GM19395 (cell line): ENCODE measurements around the gene CD300A.

ENCODE experiments used
- ATAC-seq: cut with Tn5 transposase; IDR thresholded peaks from one replicate; pipeline ENCODE4 v1.9.1; 2021; ENCODE audit warnings: mild to moderate bottlenecking, moderate library complexity; ENCODE audit not compliant: unreplicated experiment

Gene CD300A

DNA sequence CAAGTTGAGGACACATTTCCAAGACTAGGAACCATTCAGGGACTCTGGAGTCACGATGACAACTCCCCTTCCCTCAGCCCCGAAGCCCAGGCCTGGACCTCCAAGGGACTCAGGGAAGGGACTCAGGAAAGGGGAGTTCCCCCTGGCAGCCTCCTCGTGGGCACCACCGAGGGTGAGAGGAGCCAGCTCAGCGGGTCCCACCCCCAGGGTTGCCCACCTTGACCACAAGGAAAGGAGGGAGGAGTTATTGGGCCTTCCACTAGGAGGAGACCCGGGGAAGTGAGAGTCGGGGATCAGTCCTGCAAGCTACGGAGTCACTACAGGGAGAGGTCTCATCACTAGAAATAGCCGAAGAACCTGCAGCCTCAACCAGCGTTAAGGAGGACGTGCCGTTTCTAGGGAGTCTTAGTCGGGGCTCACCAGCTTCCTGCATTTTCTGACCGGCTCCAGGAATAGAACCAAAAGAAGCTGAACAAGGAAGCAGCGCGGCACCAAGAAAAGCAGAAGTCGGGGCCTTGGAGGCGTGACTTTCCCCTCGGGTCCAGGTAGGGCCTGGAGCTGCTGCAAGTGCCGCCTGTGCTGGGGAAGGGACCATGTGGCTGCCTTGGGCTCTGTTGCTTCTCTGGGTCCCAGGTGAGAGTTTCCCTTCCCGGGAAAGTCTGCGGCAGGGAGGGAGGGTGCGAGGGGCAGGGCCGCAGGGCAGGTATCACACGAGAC is at the start of gene CD300A:
Gene CD300A, plus strand, starts transcription at position 524 of the 717 bp plus-strand sequence. Its CDS starts 70 bp downstream, at position 594.
- ATAC-seq: no peak

DNA sequence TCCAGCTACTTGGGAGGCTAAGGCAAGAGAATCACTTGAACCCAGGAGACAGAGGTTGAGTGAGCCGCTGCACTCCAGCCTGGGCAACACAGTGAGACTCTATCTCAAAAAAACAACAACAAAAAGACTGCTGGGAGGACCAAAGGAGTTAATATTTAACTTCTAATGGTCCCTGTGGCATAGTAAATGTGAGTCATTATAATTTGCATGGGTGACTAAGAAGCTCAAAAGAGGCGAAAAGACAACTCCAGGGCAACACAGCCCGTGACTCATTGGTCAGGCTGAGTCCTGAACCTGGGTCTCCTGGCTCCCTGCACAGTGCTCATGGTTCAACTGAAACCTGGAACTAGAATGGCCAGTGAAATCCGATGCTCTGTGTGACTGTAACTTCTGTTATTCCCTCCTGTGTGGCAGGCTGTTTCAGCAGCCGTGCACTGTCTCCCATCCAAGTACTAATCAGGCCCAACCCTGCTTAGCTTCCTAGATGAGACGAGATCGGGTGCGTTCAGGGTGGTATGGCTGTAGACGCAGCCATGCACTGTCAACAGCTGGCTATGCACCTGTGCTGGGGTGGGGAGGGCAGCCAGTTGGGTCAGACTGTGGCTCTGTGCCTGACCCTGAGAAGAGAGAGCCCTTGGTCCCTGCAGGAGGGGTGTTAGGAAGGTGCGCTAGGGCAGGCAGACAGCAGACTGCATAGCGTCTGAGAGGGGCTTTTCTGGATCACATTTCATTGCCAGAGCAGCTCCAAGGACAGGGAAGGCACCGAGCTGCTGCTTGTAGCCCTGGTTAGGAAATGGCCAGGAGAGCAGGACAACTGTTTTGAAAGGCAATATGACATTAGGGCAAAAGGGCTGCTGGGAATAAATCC is 49.0 kb upstream of the CD300A start:
- ATAC-seq: peak; percentile 71

- ATAC-seq: no peak
These were observed 46.5 kb upstream of the CD300A start for GRCh38 chr17:74419928-74420411.

GRCh38 chr17:74424117-74424516 is 42.3 kb upstream of the CD300A start:
- ATAC-seq: no peak

GRCh38 chr17:74424657-74425056 is 41.8 kb upstream of the CD300A start:
- ATAC-seq: no peak

DNA sequence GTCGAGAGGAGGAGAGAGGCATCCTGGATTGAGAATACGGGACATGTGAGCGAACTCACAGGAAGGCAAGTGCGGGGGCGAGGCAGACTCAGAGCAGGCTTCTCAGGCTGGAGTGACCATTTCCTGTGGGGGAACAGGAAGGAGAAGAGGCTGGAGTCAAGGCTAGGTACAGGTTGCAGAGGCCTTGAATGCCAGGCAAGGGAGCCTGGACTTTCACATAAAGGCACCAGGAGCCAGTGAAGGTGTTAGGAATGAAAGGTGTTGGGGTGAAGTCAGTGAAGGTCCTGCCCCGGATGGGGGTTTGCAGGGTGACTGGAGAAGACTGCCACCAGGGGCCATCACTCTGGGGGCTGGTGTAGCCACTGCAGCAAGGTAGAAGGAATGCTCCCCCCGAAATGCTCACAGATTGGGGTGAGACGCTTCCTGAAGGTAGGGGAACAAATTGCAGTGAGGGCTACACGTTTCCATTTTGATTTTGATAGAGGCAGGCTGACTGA is 39.8 kb upstream of the CD300A start:
- ATAC-seq: no peak

DNA sequence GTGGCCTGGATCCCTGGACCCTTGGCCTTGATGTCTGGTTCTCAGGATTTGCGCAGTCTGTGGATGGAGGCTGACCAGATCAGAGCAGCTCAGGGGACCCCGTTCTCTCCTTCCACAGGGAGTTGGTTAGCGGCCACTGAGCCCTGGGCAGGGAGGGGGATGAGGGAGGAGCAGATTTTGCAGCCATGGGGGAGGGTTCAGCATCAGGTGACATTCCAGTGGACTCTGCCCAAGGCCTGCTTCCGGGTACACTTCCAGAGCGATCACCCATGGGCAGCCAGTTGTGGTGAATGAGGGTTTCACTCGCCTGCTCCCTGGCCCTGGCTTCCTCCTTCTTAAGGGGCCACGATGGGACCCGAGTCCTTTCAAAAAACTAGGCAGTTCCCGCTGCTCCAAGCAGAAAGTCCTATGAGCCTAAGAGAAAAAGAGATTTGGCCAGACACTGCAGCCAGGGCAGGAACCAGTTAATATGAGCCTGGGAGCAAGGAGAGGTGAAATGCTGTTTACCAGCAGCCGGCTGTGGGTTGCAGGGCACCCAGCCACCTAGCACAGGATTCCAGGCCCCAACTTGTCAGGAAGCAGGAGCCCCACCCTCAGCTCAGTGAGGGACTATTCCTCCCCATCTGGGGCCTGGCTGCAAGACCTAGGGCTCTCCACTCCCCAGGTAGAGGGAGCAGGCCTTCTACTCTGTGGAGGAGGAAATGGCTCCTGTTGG is 39.2 kb upstream of the CD300A start:
- ATAC-seq: no peak

GRCh38 chr17:74427763-74428153 is 38.7 kb upstream of the CD300A start:
- no peak for ATAC-seq

- ATAC-seq: peak; percentile 31
These were observed 36.6 kb upstream of the CD300A start for GRCh38 chr17:74429604-74430384.

DNA sequence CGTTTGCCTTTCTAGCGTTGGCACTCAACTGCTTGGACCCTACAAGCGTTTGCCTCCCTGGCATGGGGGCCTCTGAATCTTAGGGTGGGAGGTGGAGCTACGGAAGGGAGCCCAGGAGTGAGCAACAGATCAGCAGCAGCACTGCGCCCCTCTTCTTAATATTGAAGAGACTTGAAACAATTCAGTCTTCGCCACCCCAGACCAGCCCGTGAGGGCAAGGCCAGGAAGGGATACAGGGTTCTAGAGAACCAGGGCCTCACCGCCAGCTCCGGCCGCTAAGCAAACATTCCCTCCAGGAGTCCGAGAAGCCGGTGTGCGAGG is 36.1 kb upstream of the CD300A start:
- ATAC-seq: peak; percentile 24

- peak; percentile 50 for ATAC-seq
These were observed 35.5 kb upstream of the CD300A start for GRCh38 chr17:74430706-74431567.

DNA sequence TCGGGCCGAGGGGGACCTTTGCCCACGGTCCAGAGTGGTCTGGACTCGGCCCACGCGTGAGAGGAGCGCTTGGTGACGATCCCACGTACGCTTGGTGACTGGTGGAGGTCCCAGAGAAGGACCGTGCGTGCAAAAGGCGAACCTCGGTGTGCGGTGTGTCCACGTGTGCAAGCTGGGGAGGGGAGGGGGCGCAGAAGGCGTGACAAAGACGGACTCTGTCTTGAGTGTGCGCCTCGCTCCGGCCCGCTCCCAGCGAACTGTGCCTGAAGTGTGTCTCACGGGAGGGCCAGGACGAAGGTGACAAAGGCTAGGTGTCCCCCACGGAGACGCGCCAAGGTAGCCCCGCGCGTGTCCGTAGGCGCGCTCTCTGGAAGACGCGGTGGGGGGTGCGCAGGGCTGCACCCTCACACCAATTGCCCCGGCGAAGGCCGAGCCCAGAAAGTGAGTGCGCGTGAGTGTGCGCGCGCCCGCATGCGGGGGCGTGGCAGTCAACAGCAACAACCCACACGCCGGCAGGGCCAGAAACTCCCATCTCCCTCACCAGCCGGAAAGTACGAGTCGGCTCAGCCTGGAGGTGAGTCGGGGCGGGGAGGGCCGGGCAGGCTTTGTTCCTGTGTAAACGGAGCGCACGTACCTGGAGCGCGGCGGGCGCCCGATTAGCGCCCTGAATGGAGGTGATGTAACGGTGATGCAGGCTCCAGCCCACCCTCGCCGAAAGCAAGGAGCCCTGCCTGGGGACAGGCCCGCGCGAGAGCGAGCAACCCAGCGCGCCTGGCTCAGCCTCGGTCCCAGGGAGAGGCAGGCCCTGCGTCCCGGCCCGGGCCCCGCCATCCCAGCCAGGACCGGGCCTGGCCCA is 34.6 kb upstream of the CD300A start, which contains the start of gene GPRC5C:
Gene GPRC5C, plus strand, starts transcription at position 521 of the 856 bp plus-strand sequence. CDS start 7,689 bp downstream, outside the sequence.
- ATAC-seq: peak; percentile 42

DNA sequence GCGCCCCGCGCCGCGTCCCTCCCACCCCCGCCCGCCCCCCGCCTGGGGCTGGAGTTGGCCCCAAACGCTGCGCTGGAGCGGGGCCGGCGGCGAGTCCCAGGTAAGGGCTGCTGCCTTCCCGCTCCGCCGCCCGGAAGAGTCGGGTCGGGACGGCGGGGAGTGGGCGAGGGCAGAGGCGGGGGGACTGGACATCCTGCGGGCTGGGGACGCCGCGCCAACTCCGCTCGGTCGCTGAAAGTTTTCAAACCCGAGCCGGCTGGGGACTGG is 34.1 kb upstream of the CD300A start:
- ATAC-seq: no peak

- ATAC-seq: no peak
These were observed 33.6 kb upstream of the CD300A start for GRCh38 chr17:74432766-74433391.

DNA sequence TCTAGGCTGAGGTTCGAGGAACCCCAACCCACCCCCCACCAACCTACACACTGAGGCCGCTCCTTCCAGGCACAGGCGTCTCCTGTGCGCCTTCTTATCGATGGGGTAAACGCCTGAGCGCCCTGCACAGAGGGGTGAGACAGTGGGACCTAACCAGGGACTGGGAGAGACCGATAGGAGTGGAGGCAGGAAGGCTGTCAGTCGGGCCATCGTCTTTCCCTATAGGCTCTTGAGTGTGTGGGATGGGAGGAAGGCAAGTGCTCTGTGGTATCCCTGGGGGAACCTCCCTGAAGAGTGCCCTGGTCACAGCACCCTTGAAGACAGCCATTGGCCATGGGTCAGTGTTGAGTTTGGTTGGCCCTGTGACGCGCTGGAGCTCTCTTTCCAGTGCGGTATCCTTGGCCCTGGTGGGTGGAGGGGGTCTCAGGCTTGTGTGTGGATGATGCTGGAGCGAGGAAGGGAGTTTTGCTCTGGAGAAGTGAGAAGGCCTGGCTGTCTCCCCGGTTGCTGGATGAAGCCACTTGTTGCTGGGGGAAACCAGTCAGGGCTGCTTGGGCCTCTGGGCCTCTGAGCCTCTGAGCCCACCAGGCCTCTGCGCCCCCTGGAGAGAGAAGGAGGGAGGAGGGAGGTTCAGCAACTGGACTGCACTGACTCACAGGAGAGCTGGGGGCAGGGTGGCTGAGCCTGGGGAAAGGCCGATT is 32.9 kb upstream of the CD300A start:
- ATAC-seq: no peak

DNA sequence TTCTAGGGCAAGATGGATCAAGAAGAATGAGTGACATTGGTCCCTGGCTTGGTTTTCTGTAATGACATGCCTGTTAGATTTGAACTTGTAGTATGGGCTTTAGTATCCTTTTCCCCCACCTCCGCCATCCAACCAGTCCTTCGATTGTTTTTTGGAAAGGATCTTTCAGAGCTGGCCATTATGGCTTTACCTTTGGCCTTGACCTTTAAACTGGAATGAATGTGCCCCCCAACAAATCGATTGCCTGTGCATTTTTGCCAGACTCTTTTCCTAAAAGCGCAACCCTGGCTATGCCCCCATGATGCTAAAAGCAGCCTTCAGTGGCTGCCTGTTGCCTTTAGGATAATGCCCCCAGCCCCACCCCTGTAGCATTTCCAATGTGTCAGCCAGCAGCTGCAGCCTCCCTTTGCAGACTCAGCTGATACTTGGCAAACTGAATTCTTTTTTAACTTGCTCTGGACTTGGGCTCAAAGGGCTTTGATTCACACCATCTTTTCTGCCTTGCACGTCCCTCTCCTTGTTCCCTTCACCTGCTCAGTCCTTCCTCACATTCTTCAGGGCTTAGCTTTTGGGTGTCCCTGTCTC is 30.6 kb upstream of the CD300A start:
- ATAC-seq: no peak

DNA sequence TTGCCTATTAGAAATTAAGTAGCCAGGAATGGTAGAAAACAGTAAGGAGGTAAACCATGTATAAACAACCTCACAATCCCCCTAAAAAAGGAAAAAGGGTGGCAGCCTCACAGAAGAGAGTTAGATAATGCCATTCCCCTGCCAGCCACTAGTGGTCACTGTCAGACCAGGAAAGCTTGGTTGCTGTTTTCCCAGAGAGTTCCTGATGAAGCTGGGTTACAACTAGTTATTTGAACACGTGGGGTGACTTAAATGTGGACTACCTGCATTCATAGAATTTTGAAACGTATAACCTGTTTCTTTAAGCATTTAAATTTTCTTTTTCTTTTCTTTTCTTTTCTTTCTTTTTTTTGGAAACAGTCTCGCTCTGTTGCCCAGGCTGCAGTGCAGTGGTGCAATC is 28.7 kb upstream of the CD300A start:
- ATAC-seq: no peak
